ENCODE measurements around the gene MBD2.
"Not testable (repeated sequence)": the region's sequence is repeated elsewhere in the genome, so short reads cannot be mapped to it uniquely, and the experiment has no call there.

Gene MBD2, protein sequence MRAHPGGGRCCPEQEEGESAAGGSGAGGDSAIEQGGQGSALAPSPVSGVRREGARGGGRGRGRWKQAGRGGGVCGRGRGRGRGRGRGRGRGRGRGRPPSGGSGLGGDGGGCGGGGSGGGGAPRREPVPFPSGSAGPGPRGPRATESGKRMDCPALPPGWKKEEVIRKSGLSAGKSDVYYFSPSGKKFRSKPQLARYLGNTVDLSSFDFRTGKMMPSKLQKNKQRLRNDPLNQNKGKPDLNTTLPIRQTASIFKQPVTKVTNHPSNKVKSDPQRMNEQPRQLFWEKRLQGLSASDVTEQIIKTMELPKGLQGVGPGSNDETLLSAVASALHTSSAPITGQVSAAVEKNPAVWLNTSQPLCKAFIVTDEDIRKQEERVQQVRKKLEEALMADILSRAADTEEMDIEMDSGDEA

GRCh38 chr18:54224379-54225014 is at the start of gene MBD2:
TSS of gene MBD2 (minus strand) at chr18:54224669. CDS start at chr18:54224559, 110 bp downstream.
- peak; percentile 96 for DNase-seq (ENCODE audit: low spot score)

DNA sequence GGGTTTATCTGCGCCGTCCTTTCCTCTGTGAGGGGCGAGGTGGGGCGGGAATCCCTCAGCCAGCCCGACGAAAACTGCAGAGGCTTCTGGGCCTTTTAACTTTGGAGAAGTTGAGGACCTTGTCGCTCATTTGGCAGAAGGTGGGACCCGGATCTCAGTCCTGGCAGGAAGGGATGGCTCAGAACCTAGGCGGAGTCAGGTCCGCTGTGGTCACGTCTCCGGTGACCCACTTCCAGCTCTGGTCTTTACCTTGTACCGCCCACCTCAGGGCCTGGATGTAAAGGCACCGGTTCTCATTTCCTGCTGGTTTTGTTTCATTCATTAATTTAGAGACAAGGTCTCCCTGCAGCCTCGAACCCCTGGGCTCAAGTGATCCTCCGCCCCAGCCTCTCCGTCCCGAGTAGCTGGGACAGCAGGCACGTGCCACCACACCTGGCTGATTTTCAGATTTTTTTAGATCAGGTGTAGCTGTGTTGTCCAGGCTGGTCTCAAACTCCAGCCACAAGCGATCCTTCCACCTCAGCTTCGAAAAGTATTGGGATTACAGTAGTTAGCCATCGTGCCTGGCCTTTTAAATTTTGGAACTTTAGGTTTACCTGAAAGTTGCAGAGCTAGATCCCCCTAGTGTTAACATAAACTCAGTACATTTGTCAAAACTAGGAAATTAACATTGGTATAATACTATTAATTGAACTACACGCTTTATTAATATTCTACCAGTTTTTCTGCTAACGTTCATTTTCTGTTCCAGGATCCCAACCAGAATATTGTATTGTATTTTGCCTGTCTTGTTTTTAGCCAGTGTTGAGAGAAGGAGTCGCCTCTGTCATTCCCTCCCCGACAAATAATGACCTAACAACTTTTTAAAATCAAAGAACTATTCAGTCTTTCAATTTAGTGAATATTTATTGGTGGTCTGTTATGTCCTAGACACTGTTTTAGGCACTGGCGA is 45.7 kb upstream of the MBD2 start:
- DNase-seq (ENCODE audit: low spot score) = no peak

- DNase-seq (ENCODE audit: low spot score) = no peak
These were observed 44.3 kb upstream of the MBD2 start for GRCh38 chr18:54268751-54269150.

DNA sequence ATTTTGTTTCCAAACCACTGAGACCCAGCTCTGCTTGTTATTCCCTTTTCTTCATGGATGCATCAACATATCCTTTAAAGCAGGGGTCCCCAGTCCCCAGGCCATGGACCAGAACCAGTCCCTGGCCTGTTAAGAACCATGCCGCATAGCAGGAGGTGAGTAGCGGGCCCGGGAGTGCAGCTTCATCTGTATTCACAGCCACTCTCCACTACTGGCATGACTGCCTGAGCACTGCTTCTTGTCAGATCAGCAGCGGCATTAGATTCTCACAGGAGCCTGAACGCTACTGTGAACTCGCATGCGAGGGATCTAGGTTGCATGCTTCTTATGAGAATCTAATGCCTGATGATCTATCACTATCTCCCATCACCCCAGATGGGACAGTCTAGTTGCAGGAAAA is 43.2 kb upstream of the MBD2 start:
- no peak for DNase-seq (ENCODE audit: low spot score)

DNA sequence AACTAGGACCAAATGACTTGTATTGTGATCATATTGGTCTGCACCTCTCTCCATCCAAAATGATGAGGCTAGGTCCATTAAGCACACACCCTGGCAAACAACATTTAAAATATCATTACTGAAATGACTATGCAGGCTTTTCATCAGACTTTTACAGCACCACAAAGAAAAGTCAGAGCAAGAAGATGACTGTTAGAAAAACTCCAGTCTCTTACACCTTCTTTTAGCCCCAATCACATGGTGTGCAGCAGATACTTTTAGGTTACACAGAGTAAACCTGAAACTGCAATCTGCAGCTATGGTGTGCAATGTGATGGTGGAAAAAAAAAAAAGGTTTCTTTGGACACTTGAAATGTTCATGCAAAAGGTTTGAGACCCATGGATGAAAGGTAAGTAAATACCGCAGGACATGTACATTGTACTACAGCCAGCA is 39.5 kb upstream of the MBD2 start:
- no peak for DNase-seq (ENCODE audit: low spot score)

GRCh38 chr18:54261894-54262293 is 37.4 kb upstream of the MBD2 start:
- DNase-seq (ENCODE audit: low spot score) = no peak

DNA sequence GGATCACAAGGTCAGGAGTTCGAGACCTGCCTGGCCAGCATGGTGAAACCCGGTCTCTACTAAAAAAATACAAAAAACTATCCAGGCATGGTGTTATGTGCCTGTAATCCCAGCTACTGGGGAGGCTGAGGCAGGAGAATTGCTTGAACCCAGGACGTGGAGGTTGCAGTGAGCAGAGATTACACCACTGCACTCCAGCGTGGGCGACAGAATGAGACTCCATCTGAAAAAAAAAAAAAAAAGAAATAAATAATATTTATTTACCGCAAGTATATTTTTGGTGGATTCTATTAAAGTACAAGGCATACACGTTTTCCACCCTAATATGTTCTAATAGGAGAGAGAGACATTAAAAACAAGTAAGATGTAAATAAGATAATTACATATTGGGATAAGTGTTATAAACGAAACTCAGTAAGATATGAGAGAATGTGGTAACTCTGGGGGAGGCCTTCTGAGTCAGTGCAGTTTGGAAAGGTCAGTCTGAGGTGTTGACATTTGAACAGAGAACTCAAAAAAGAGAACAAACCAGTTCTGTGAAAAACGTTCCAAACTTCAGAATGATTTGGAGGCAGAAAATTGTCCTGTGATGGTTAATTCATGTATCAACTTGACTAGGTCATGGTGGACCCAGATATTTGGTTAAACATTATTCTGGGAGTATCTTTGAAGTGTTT is 36.1 kb upstream of the MBD2 start:
- DNase-seq (ENCODE audit: low spot score) = no peak

DNA sequence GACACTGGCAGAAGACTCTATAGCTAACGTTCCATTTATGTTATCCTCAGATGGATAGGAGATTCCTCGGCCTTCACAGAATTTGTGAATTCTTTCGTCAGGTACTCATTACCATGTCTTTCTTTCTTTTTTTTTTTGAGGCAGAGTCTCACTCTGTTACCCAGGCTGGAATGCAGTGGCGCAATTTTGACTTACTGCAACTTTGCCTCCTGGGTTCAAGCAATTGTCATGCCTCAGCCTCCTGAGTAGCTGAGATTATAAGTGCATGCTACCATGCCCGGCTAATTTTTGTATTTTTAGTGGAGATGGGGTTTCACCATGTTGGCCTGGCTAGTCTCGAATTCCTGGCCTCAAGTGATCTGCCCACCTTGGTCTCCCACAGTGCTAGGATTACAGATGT is 33.3 kb upstream of the MBD2 start:
- DNase-seq (ENCODE audit: low spot score) = not testable (repeated sequence)

DNA sequence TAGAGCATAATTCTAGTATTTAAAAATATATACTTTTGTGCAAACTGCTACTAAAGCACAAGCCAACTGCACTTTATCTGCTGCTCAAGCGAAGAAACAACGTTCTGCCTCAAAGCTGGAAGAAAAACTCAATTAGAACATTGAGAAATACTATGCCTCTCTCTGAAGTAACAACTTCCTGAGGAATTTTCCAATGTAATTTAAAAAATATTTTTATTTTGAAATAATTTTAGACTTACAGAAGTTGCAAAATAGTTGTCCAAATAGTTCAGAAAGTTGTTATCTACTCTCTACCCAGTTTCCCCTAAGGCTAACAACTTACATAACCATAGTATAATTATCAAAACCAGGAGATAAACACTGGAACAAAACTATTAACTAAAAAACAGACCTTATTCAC is 32.5 kb upstream of the MBD2 start:
- DNase-seq (ENCODE audit: low spot score) = no peak

GRCh38 chr18:54255141-54255540 is 30.7 kb upstream of the MBD2 start:
- DNase-seq (ENCODE audit: low spot score) = no peak

- DNase-seq (ENCODE audit: low spot score) = no peak
These were observed 29.8 kb upstream of the MBD2 start for GRCh38 chr18:54254265-54254758.

GRCh38 chr18:54251606-54252390 is 27.3 kb upstream of the MBD2 start:
- DNase-seq (ENCODE audit: low spot score) = no peak

- DNase-seq (ENCODE audit: low spot score) = no peak
These were observed 26.4 kb upstream of the MBD2 start for GRCh38 chr18:54250846-54251261.

DNA sequence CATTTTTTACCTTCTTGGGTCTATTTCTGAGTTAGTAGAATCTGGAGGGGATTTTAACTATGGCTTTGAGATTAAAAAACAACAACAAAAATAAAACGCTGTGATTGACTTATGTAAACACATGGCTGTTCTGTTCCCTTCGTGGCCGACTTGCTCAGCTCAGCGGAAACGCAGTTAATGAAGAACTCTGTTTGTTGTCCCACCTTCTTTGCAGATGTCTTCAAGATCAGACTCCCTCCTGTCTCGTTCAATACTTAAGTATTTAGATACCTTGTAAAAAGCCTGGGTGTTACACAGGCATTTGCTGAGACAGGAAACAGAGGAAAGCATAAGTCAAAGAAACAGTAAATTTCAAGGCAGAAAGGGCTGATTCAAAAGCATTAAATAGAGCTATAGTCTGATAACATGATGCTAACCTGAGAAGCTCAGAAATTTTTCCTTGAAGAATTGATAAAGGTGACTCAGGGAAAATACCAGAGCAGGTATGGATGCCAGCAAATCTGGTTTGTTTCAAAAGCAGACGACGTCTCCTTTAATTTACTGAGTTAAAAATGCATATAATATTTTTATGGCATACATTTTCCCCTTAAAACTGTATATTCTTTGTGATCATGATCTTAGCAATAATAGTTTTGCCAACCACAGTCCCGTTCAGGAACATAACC is 23.2 kb upstream of the MBD2 start:
- DNase-seq (ENCODE audit: low spot score) = no peak

DNA sequence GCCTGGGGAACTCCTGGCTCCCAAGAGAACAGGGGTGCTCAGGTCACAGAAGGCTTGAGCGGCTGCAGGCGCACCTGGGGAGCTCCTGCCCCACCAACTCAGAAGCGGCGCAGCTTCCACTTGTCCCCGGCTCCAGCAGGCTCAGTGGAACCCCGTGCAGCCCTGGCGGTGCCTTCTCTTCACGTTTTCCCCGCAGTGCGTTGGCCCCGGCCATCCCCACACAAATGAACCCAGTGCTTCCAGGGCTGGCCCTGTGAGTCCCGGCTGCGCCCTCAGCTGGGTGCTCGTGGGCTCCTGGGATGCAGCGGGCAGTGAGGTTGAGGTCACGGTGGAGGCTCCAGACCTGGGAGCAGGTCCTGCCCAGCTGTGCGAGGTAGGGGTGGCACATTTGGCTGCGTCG is 17.9 kb upstream of the MBD2 start:
- no peak for DNase-seq (ENCODE audit: low spot score)

DNA sequence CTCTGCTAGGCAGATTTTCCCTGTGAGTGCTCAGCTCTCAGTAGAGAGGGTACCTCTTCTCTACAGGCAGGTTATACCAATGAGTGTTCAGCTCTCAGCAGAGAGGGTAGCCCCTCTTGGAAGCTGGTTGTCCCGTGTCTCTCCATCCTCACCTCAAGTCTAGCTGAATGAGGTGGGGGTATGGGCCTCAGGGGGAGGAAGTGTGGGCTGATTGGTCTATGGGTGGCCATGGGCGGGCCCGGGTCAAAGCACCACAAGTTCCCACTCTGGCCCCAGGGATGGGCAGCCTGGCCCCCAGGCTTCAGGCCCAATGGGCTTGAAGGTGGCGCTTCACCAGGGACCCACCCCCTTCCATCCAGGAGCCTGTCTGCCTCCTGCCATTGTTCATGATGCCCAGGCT is 17.0 kb upstream of the MBD2 start:
- DNase-seq (ENCODE audit: low spot score) = no peak

GRCh38 chr18:54240629-54241107 is 16.2 kb upstream of the MBD2 start:
- no peak for DNase-seq (ENCODE audit: low spot score)

GRCh38 chr18:54239601-54240000 is 15.1 kb upstream of the MBD2 start:
- no peak for DNase-seq (ENCODE audit: low spot score)

DNA sequence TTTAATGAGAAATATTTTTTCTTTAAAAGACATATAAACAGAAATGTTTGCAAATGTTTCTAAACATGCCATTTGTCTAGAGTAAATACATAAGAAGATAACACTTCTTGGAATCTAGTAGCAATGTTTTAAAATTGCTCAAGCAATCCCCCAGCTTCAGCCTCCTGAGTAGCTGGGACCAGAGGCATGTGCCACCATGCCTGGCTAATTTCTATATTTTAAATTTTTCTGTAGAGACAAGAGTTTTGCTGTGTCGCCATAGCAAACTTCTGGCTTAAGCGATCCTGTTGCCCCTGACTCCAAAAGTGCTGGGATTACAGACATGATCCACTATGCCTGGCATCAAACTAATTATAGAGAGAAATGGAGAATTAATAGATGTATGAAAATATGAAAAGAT is 14.6 kb upstream of the MBD2 start:
- DNase-seq (ENCODE audit: low spot score) = no peak
